H1 (cell line): ENCODE data around the gene TRAPPC12. TPM values are rescaled to one million over a fixed set of nuclear protein-coding genes. Genes with fewer than 3 reads are reported as not detected.

Experiments
- CTCF ChIA-PET: fragments of 300-600 bp; sonication (Branson Sonifier 250); formaldehyde crosslinking; loops from one replicate; lab custom pipeline; 2021; ENCODE audit not compliant: partially characterized antibody; lab: Charles Lee
- POLR2A ChIA-PET: fragments of 300-600 bp; sonication (Branson Sonifier 250); formaldehyde crosslinking; loops from one replicate; lab custom pipeline; 2021; ENCODE audit warnings: inconsistent platforms; ENCODE audit not compliant: partially characterized antibody; lab: Charles Lee
- DNase-seq, 2 experiments: peaks; one replicate each; pipeline versions ENCODE4 v3.0.0 to v3.0.0-alpha.2; 2010 to 2022; ENCODE audit warnings: low spot score in 2 of 2, low read depth in 1 of 2, mixed read lengths in 1 of 2
- FAIRE-seq: peaks from 2 replicates; lab custom pipeline; 2011; peaks lifted over from hg19 to GRCh38; lab: Jason Lieb, UNC
- H2AFZ ChIP-seq: 2 replicates; pipeline ENCODE4 v1.8.1; 2012; ENCODE audit warnings: low read length, inconsistent platforms
- H2AK5ac ChIP-seq: 2 replicates; pipeline ENCODE4 v1.6.1; 2013; ENCODE audit warnings: low read depth, low read length
- H2BK120ac ChIP-seq: replicated peaks from 2 replicates; pipeline ENCODE3; 2013; ENCODE audit warnings: low read depth, low read length, inconsistent platforms
- H2BK12ac ChIP-seq: 2 replicates; pipeline ENCODE4 v1.6.1; 2013; ENCODE audit warnings: low read depth, low read length
- H2BK15ac ChIP-seq: 2 replicates; pipeline ENCODE4 v1.6.1; 2013; ENCODE audit warnings: low read length
- H2BK20ac ChIP-seq: 2 replicates; pipeline ENCODE4 v1.6.1; 2013; ENCODE audit warnings: low read length
- H2BK5ac ChIP-seq: 2 replicates; pipeline ENCODE4 v1.6.1; 2013; ENCODE audit warnings: low read depth, low read length
- H3K14ac ChIP-seq: 2 replicates; pipeline ENCODE4 v1.6.1; 2013; ENCODE audit warnings: inconsistent platforms; ENCODE audit not compliant: insufficient read length
- H3K18ac ChIP-seq: 2 replicates; pipeline ENCODE4 v1.6.1; 2013; ENCODE audit warnings: low read length; ENCODE audit errors: extremely low read depth
- H3K23ac ChIP-seq: 2 replicates; pipeline ENCODE4 v1.6.1; 2013; ENCODE audit warnings: inconsistent platforms; ENCODE audit not compliant: insufficient read length
- H3K23me2 ChIP-seq: 2 replicates; pipeline ENCODE4 v1.6.1; 2013; ENCODE audit warnings: low read depth, low read length
- H3K27ac ChIP-seq: 2 replicates; pipeline ENCODE4 v1.6.1; 2011; ENCODE audit warnings: low read depth, low read length, inconsistent platforms
- H3K27me3 ChIP-seq, 4 experiments: replicated peaks in 1 of 4; 1 replicate in 1 of 4; 2 replicates in 3 of 4; pipeline versions ENCODE4 v1.6.1 to v1.8.1; 2011 to 2013; ENCODE audit warnings: low read length in 3 of 4, mild to moderate bottlenecking in 3 of 4, inconsistent platforms in 2 of 4, mixed read lengths in 2 of 4, moderate library complexity in 1 of 4; ENCODE audit not compliant: control insufficient read depth in 3 of 4, insufficient read depth in 3 of 4; ENCODE audit errors: extremely low read depth in 1 of 4
- H3K36me3 ChIP-seq, 4 experiments: 2 replicates each; pipeline versions ENCODE4 v1.6.1 to v1.8.1; 2011 to 2013; ENCODE audit warnings: mild to moderate bottlenecking in 4 of 4, low read length in 3 of 4, moderate library complexity in 2 of 4, control low read depth in 1 of 4, inconsistent platforms in 1 of 4; ENCODE audit not compliant: insufficient read depth in 4 of 4, control insufficient read depth in 2 of 4
- H3K4ac ChIP-seq: replicated peaks from 2 replicates; pipeline ENCODE3; 2013; ENCODE audit warnings: low read length, low read depth, mixed read lengths, inconsistent platforms; ENCODE audit not compliant: insufficient read length
- H3K4me1 ChIP-seq, 4 experiments: replicated peaks in 1 of 4; 1 replicate in 1 of 4; 2 replicates in 3 of 4; pipeline versions ENCODE4 v1.6.1 to v1.8.1; 2011 to 2013; ENCODE audit warnings: low read length in 3 of 4, inconsistent platforms in 2 of 4, mixed read lengths in 1 of 4; ENCODE audit not compliant: insufficient read depth in 4 of 4, control insufficient read depth in 3 of 4
- H3K4me2 ChIP-seq, 2 experiments: 2 replicates each; pipeline versions ENCODE4 v1.6.1 to v1.8.1; 2011 to 2013; ENCODE audit warnings: low read depth in 2 of 2, low read length in 2 of 2, control low read depth in 1 of 2, inconsistent platforms in 1 of 2, mild to moderate bottlenecking in 1 of 2; ENCODE audit not compliant: insufficient read depth in 1 of 2
- H3K4me3 ChIP-seq, 4 experiments: fragments of 200-600, 300-600 bp in 1 of 4; sonication (generic), shearing (Covaris generic), sonication (Bioruptor Twin) in 1 of 4; 2 replicates each; pipeline versions ENCODE4 v1.5.1 to v1.8.1; 2011 to 2016; ENCODE audit warnings: low read length in 4 of 4, low read depth in 3 of 4, control low read depth in 2 of 4, inconsistent platforms in 2 of 4, mild to moderate bottlenecking in 2 of 4, mixed read lengths in 1 of 4, moderate library complexity in 1 of 4; ENCODE audit not compliant: insufficient read depth in 2 of 4; ENCODE audit errors: extremely low read depth in 1 of 4
- H3K56ac ChIP-seq: replicated peaks from 2 replicates; pipeline ENCODE3; 2013; ENCODE audit warnings: low read depth, mild to moderate bottlenecking, mixed read lengths, low read length, inconsistent platforms; ENCODE audit not compliant: insufficient read length
- H3K79me1 ChIP-seq: 2 replicates; pipeline ENCODE4 v1.6.1; 2013; ENCODE audit warnings: low read depth, low read length, control low read depth
- H3K79me2 ChIP-seq, 2 experiments: 2 replicates each; pipeline versions ENCODE4 v1.6.1 to v1.8.1; 2012 to 2013; ENCODE audit warnings: low read length in 2 of 2, mild to moderate bottlenecking in 2 of 2, inconsistent platforms in 1 of 2; ENCODE audit not compliant: insufficient read depth in 2 of 2, control insufficient read depth in 1 of 2
- H3K9ac ChIP-seq, 4 experiments: replicated peaks in 1 of 4; 1 replicate in 1 of 4; 2 replicates in 3 of 4; pipeline versions ENCODE4 v1.6.1 to v1.8.1; 2011 to 2013; ENCODE audit warnings: low read depth in 3 of 4, low read length in 3 of 4, control low read depth in 2 of 4, mild to moderate bottlenecking in 2 of 4, moderate library complexity in 2 of 4, inconsistent platforms in 1 of 4; ENCODE audit errors: extremely low read depth in 1 of 4
- H3K9me3 ChIP-seq, 2 experiments: 2 replicates each; pipeline versions ENCODE4 v1.6.1 to v1.8.1; 2012 to 2013; ENCODE audit warnings: mild to moderate bottlenecking in 2 of 2, moderate library complexity in 2 of 2, control low read depth in 1 of 2, inconsistent platforms in 1 of 2, low read depth in 1 of 2, low read length in 1 of 2, mixed read lengths in 1 of 2; ENCODE audit not compliant: insufficient read depth in 2 of 2
- H4K20me1 ChIP-seq, 2 experiments: replicated peaks in 1 of 2; 2 replicates each; pipeline versions ENCODE3 to v1.8.1; 2011 to 2013; ENCODE audit warnings: inconsistent platforms in 2 of 2, low read length in 2 of 2, mild to moderate bottlenecking in 1 of 2; ENCODE audit not compliant: insufficient read depth in 2 of 2, control insufficient read depth in 1 of 2
- H4K5ac ChIP-seq: 2 replicates; pipeline ENCODE4 v1.6.1; 2013; ENCODE audit warnings: low read length, low read depth, mixed read lengths, inconsistent platforms; ENCODE audit not compliant: insufficient read length
- H4K8ac ChIP-seq: 2 replicates; pipeline ENCODE4 v1.8.0; 2013; ENCODE audit warnings: mild to moderate bottlenecking, moderate library complexity, low read length, inconsistent platforms; ENCODE audit not compliant: insufficient read depth; ENCODE audit errors: extremely low read depth
- H4K91ac ChIP-seq: replicated peaks from 2 replicates; pipeline ENCODE3; 2013; ENCODE audit warnings: low read length, mixed read lengths, inconsistent platforms; ENCODE audit not compliant: insufficient read length
- BACH1 ChIP-seq: IDR thresholded peaks from 2 replicates; pipeline ENCODE4 v1.6.1; 2012; ENCODE audit warnings: low read length, improper control_type of control experiment
- BCL11A ChIP-seq, 2 experiments: IDR thresholded peaks; one replicate each; pipeline ENCODE4 v1.6.1; 2011; ENCODE audit warnings: low read depth in 2 of 2, low read length in 2 of 2, mild to moderate bottlenecking in 2 of 2
- BRCA1 ChIP-seq: IDR thresholded peaks from 2 replicates; pipeline ENCODE4 v1.6.1; 2012; ENCODE audit warnings: low read depth, low read length, improper control_type of control experiment
- CBX5 ChIP-seq: fragments of 300-800, 300-1000 bp; sonication (generic); IDR thresholded peaks from 2 replicates; pipeline ENCODE4 v1.7.1; 2016; ENCODE audit warnings: antibody characterized with exemption, low read length, low read depth
- CBX8 ChIP-seq: fragments of 300-800, 300-1000 bp; sonication (generic); IDR thresholded peaks from 2 replicates; pipeline ENCODE4 v1.7.1; 2016; ENCODE audit warnings: low read depth, low read length, borderline replicate concordance
- FOSL1 ChIP-seq: IDR thresholded peaks from 2 replicates; pipeline ENCODE4 v1.6.1; 2011; ENCODE audit warnings: mild to moderate bottlenecking, low read depth, low read length, moderate library complexity; ENCODE audit not compliant: insufficient read depth
- HDAC2 ChIP-seq, 2 experiments: fragments of 300-600 bp in 1 of 2; sonication (generic) in 1 of 2; IDR thresholded peaks; 2 replicates each; pipeline ENCODE4 v1.6.1; 2011 to 2012; ENCODE audit warnings: low read depth in 2 of 2, low read length in 2 of 2, mild to moderate bottlenecking in 2 of 2, moderate library complexity in 2 of 2, borderline replicate concordance in 1 of 2, inconsistent platforms in 1 of 2
- KDM5A ChIP-seq: fragments of 200-600 bp; IDR thresholded peaks from 2 replicates; pipeline ENCODE4 v1.7.1; 2012; ENCODE audit warnings: mild to moderate bottlenecking, low read length, inconsistent platforms, mixed read lengths
- POLR2AphosphoS5 ChIP-seq: IDR thresholded peaks from 2 replicates; pipeline ENCODE4 v1.6.1; 2011; ENCODE audit warnings: low read depth, low read length
- SIRT6 ChIP-seq: IDR thresholded peaks from one replicate; pipeline ENCODE4 v1.7.1; 2012; ENCODE audit warnings: low read length, inconsistent platforms
- SP1 ChIP-seq: IDR thresholded peaks from 2 replicates; pipeline ENCODE4 v1.6.1; 2011; ENCODE audit warnings: low read depth, low read length
- SP4 ChIP-seq: IDR thresholded peaks from 2 replicates; pipeline ENCODE4 v1.6.1; 2012; ENCODE audit warnings: low read length, inconsistent platforms
- SRF ChIP-seq: IDR thresholded peaks from 2 replicates; pipeline ENCODE4 v1.6.1; 2011; ENCODE audit warnings: mild to moderate bottlenecking, low read depth, low read length, moderate library complexity
- WGBS, 2 experiments: shearing (Covaris generic) in 1 of 2; methylation state at CpG; one replicate each; pipeline versions ENCODE4 v1.1.6 to v1.1.7; 2013 to 2015; ENCODE audit warnings: low lambda C conversion rate in 2 of 2, mixed read lengths in 2 of 2, inconsistent platforms in 1 of 2, low coverage in 1 of 2, missing lambda C conversion rate in 1 of 2; ENCODE audit not compliant: insufficient replicate concordance in 2 of 2, insufficient coverage in 1 of 2, insufficient read length in 1 of 2; ENCODE audit errors: extremely low coverage in 1 of 2, missing lambda C conversion rate in 1 of 2; 5-methylcytosine and 5-hydroxymethylcytosine counted together
- polyA plus RNA-seq, 7 experiments: library from polyadenylated mRNA; depleted of rRNA in 3 of 7; stranded (reverse) in 5 of 7; unstranded in 2 of 7; fragments of >200 nt in 5 of 7; fragments of 200-250 nt in 2 of 7; gene quantifications; 1 replicate in 5 of 7; 2 replicates in 1 of 7; 4 replicates in 1 of 7; pipeline versions ENCODE4 v1.2.1 to v1.2.3, GENCODE V29; 2011 to 2013; ENCODE audit warnings: missing spikeins in 2 of 7, mixed read lengths in 2 of 7
- total RNA-seq: library from RNA; stranded (reverse); fragmentation: NEBNext Ultra II Directional; extraction: Animal tissue kit (Norgen Biotek cat#: 25700); gene quantifications from 2 replicates; pipeline ENCODE4 v1.2.1, GENCODE V29; 2021
- TF ChIP-seq, protein P1 (sequence below): IDR thresholded peaks from 2 replicates; pipeline ENCODE4 v1.6.1; 2012; ENCODE audit warnings: inconsistent platforms

TRAPPC12 gene
- total and polyA plus RNA-seq, 2 of the 8 experiments (the other 6 are each of a cell fraction or from before 2014, with no cell fraction given), result 35.0 to 67.3 TPM

DNA sequence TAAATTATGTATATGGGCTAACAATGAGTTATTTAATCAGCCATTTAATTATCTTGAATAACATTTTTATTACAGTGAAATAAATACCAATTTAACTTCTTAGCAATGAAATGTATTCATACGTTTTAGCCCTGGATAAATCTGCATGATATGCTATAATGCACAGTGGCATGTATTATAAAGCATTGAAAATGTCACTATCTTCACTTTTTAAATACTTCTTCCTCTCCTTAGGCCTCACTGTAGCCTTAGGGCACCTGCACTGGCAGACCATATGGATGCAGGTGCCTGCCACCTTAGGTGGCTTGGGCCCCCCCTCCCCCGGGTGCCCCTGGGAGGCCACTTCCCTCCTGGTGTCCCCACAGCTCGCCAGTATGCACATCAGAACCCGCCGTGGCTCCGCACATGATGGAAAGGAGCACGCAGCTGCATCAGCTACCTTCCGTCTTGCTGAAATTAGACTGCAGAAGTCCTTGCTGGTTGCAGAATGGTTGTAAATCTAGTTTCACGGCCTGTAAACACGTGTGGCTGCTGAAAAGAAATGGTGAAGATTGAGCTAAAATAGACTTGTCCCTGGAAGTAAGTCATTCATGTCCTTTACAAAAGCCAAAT lies 83.1 kb downstream of the TRAPPC12 start:
- Histone ChIP-seq H3K27me3 (no peaks in the 10 kb centered on the region), H2BK120ac (no peak overlapping the region), H4K8ac (no peak overlapping the region), H3K14ac (no peak overlapping the region), H3K18ac (no peak overlapping the region), H2BK15ac (no peak overlapping the region), H3K23ac (no peak overlapping the region), H3K4ac (no peak overlapping the region), H4K91ac (no peak overlapping the region), H4K5ac (no peak overlapping the region), H3K79me1 (no peaks in the 10 kb centered on the region), H2AFZ (no peak overlapping the region), H3K23me2 (no peaks in the 10 kb centered on the region), H3K27ac (no peak overlapping the region), H2BK5ac (no peak overlapping the region), H3K9ac (no peak overlapping the region), H2BK12ac (no peak overlapping the region), H3K79me2 (no peaks in the 10 kb centered on the region), H3K4me2 (no peak overlapping the region), H3K56ac (no peak overlapping the region), H3K4me3 (no peak overlapping the region), H3K36me3 (peaks cover 0 to 5% (median 1%) of the 10 kb centered on the region in 4 experiments; a peak in 4 of 8 replicates), H2BK20ac (no peak overlapping the region), H4K20me1 (peaks cover 0 to 2% of the 10 kb centered on the region in 2 experiments), H3K9me3 (no peaks in the 10 kb centered on the region), H3K4me1 (peaks cover 5 to 10% (median 9%) of the 10 kb centered on the region in 4 experiments), H2AK5ac (no peak overlapping the region)
- ChIA-PET POLR2A (interaction anchor here (1.2 to 1.8 kb wide), 4 partner anchors 8 to 20 kb away, joined by 3 to 4 read pairs (median 4); no protein-coding TSS in a partner anchor), CTCF (interaction anchor here (0.6 to 12.1 kb wide), 28 partner anchors 10 to 1177 kb away, joined by 3 to 152 read pairs (median 4); no protein-coding TSS in a partner anchor)
- no peak for FAIRE-seq
- no peak for DNase-seq
- 84% methylated on average over 10 of the region's 10 CpGs; no CpG with 5 or more reads in 1 of the 2 experiments for WGBS, 2 experiments
- TF ChIP-seq CBX8 (no peak), POLR2AphosphoS5 (no peak), SIRT6 (no peak), BACH1 (no peak), CBX5 (no peak), KDM5A (no peak), BCL11A (IDR thresholded peaks at IDR 0.05; ENCODE audit: low read depth in 2 of 2, low read length in 2 of 2) (no peak), HDAC2 (IDR thresholded peaks at IDR 0.05; ENCODE audit: borderline replicate concordance in 1 of 2, low read depth in 2 of 2, low read length in 2 of 2) (no peak), SP1 (no peak), SRF (no peak), BRCA1 (no peak), FOSL1 (no peak), SP4 (no peak)
- TF ChIP-seq, protein P1, sequence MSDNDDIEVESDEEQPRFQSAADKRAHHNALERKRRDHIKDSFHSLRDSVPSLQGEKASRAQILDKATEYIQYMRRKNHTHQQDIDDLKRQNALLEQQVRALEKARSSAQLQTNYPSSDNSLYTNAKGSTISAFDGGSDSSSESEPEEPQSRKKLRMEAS, result no peak
